ENCODE measurements around the gene GAD1.

GAD1 gene

GRCh38 chr2:170869461-170869860, 52.8 kb downstream of the GAD1 start:
- no peak for TF ChIP-seq CTCF (IDR thresholded peaks at IDR 0.05; ENCODE audit: borderline replicate concordance, control extremely low read depth, extremely low read depth, insufficient read depth, missing control alignments)
- in situ Hi-C loops (cut with MboI; ENCODE audit: low sequenced_read_pairs, unreplicated experiment): no loop called here
- no peak for DNase-seq (ENCODE audit: low spot score)

GRCh38 chr2:170873035-170873692, 56.5 kb downstream of the GAD1 start:
- TF ChIP-seq CTCF (IDR thresholded peaks at IDR 0.05; ENCODE audit: borderline replicate concordance, control extremely low read depth, extremely low read depth, insufficient read depth, missing control alignments): peak; percentile 90
- DNase-seq (ENCODE audit: low spot score): peak; percentile 84
- in situ Hi-C loops (cut with MboI; ENCODE audit: low sequenced_read_pairs, unreplicated experiment): no loop called here

- TF ChIP-seq CTCF (IDR thresholded peaks at IDR 0.05; ENCODE audit: borderline replicate concordance, control extremely low read depth, extremely low read depth, insufficient read depth, missing control alignments): no peak
- in situ Hi-C loops (cut with MboI; ENCODE audit: low sequenced_read_pairs, unreplicated experiment): no loop called here
- DNase-seq (ENCODE audit: low spot score): no peak
Measured at GRCh38 chr2:170878066-170878465, 61.4 kb downstream of the GAD1 start.

- TF ChIP-seq CTCF (IDR thresholded peaks at IDR 0.05; ENCODE audit: borderline replicate concordance, control extremely low read depth, extremely low read depth, insufficient read depth, missing control alignments): no peak
- in situ Hi-C loops (cut with MboI; ENCODE audit: low sequenced_read_pairs, unreplicated experiment): no loop called here
- DNase-seq (ENCODE audit: low spot score): peak; percentile 35
Measured at GRCh38 chr2:170878505-170878904, 61.8 kb downstream of the GAD1 start.

GRCh38 chr2:170881840-170882239, 65.2 kb downstream of the GAD1 start:
- DNase-seq (ENCODE audit: low spot score): no peak
- TF ChIP-seq CTCF (IDR thresholded peaks at IDR 0.05; ENCODE audit: borderline replicate concordance, control extremely low read depth, extremely low read depth, insufficient read depth, missing control alignments): no peak
- in situ Hi-C loops (cut with MboI; ENCODE audit: low sequenced_read_pairs, unreplicated experiment): no loop called here

GRCh38 chr2:170882758-170883157, 66.1 kb downstream of the GAD1 start:
- DNase-seq (ENCODE audit: low spot score): no peak
- TF ChIP-seq CTCF (IDR thresholded peaks at IDR 0.05; ENCODE audit: borderline replicate concordance, control extremely low read depth, extremely low read depth, insufficient read depth, missing control alignments): no peak
- in situ Hi-C loops (cut with MboI; ENCODE audit: low sequenced_read_pairs, unreplicated experiment): no loop called here
